Measurements from ENCODE around the gene SASS6. TPM values are rescaled to one million over a fixed set of nuclear protein-coding genes. Genes with fewer than 3 reads are reported as not detected.

The SASS6 gene, protein sequence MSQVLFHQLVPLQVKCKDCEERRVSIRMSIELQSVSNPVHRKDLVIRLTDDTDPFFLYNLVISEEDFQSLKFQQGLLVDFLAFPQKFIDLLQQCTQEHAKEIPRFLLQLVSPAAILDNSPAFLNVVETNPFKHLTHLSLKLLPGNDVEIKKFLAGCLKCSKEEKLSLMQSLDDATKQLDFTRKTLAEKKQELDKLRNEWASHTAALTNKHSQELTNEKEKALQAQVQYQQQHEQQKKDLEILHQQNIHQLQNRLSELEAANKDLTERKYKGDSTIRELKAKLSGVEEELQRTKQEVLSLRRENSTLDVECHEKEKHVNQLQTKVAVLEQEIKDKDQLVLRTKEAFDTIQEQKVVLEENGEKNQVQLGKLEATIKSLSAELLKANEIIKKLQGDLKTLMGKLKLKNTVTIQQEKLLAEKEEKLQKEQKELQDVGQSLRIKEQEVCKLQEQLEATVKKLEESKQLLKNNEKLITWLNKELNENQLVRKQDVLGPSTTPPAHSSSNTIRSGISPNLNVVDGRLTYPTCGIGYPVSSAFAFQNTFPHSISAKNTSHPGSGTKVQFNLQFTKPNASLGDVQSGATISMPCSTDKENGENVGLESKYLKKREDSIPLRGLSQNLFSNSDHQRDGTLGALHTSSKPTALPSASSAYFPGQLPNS
- total RNA-seq, result 2.6 and 5.2 TPM in 2 replicates

- peak; percentile 99 for DNase-seq (ENCODE audit: low read depth)
- peak within 1 kb of the TSS; percentile 96 for H3K4me3 ChIP-seq (ENCODE audit: low read depth, low read length)
- TF ChIP-seq CTCF (IDR thresholded peaks at IDR 0.05; ENCODE audit: insufficient read depth, low read depth, low read length), result no peak
Measured at GRCh38 chr1:100132566-100133477, at the start of gene SASS6, which contains the start of gene TRMT13. Gene SASS6 (minus strand): TSS chr1:100132930. CDS start chr1:100132814, 116 bp downstream. Gene TRMT13 (plus strand): TSS chr1:100133163. CDS start chr1:100133169, 6 bp downstream.

DNA sequence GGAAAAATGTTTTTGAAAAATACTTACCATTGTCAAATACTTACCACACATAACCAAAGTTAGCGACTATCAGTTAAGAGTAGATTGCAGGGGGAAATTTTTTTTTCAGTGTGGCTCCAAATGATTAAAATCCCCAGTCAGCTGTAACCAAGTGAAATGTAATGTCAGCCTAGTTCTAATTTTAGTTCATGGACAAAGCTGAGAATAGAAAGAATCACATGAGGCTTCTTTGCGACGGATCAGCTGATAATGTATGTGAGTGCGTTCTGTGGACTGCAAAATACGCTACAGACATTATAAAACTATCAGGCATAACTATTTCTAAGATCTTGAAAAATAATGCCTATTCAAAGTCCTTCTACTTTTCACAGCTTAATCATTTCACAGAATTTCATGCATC, 45.4 kb upstream of the SASS6 start, which contains the start of gene LRRC39:
LRRC39 (minus strand) TSS at position 166 of the 400 bp plus-strand sequence. CDS start 9,740 bp downstream, outside the sequence.
- no peak within 1 kb of the TSS for H3K4me3 ChIP-seq (ENCODE audit: low read depth, low read length)
- TF ChIP-seq CTCF (IDR thresholded peaks at IDR 0.05; ENCODE audit: insufficient read depth, low read depth, low read length), result no peak
- no peak for DNase-seq (ENCODE audit: low read depth)

- no peak overlapping the region for H3K4me3 ChIP-seq (ENCODE audit: low read depth, low read length)
- no peak for DNase-seq (ENCODE audit: low read depth)
- no peak for TF ChIP-seq CTCF (IDR thresholded peaks at IDR 0.05; ENCODE audit: insufficient read depth, low read depth, low read length)
Measured at GRCh38 chr1:100177295-100178041, 44.7 kb upstream of the SASS6 start.

GRCh38 chr1:100168051-100168450, 35.3 kb upstream of the SASS6 start:
- no peak for DNase-seq (ENCODE audit: low read depth)
- H3K4me3 ChIP-seq (ENCODE audit: low read depth, low read length), result no peak overlapping the region
- no peak for TF ChIP-seq CTCF (IDR thresholded peaks at IDR 0.05; ENCODE audit: insufficient read depth, low read depth, low read length)

DNA sequence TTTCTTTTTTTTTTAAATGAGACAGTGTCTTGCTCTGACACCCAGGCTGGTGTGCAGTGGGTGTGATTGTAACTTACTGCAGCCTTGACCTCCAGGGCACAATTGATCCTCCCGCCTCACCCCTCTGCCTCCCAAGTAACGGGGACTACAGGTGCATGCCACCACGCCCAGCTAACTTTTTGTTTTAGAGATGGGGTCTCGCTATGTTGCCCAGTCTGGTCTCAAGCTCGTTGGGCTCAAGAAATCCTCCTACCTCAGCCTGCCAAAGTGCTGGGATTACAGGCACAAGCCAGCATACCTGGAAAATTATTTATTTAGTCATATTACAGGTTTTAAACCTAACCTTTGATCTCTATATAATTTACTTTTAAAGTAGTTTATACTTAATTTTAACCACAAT, 32.0 kb upstream of the SASS6 start:
- no peak overlapping the region for H3K4me3 ChIP-seq (ENCODE audit: low read depth, low read length)
- TF ChIP-seq CTCF (IDR thresholded peaks at IDR 0.05; ENCODE audit: insufficient read depth, low read depth, low read length), result no peak
- DNase-seq (ENCODE audit: low read depth), result no peak

DNA sequence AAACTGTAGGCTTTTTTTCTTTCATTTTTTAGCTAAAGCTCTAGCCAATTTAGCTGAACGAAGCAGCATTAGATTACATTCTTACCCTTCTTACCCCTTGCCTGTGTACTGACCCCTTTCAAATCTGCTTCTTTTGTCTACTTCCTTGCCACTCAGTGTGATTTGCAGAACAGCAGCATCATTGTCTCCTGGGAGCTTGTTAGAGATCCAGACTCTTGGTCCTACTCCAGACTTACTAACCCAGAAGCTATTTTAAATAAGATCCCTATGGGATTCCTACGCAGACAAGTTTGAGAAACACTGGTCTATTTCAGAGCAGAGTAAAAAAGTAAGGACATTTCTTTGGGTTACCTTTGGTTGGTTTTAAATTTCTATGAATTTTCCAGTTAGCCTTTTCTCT, 31.5 kb upstream of the SASS6 start:
- no peak overlapping the region for H3K4me3 ChIP-seq (ENCODE audit: low read depth, low read length)
- TF ChIP-seq CTCF (IDR thresholded peaks at IDR 0.05; ENCODE audit: insufficient read depth, low read depth, low read length), result no peak
- DNase-seq (ENCODE audit: low read depth), result peak; percentile 49
